ENCODE data around the gene DCTN2.

GRCh38 chr12:57485695-57486094, 61.3 kb downstream of the DCTN2 start:
- no peak for TF ChIP-seq CTCF (conservative IDR thresholded peaks at IDR 0.05)
- TF ChIP-seq ZFX (IDR thresholded peaks at IDR 0.05) = no peak
